Adrenal gland (tissue), 5 donors: ENCODE data around the gene SMG6.

ENCODE experiments used
- CTCF ChIP-seq, 6 experiments: fragments of 450-650 bp in 4 of 6; fragments of 200-600 bp in 2 of 6; sonication (generic) in 1 of 6; IDR thresholded peaks; 1 replicate in 5 of 6; 2 replicates in 1 of 6; pipeline versions ENCODE4 v1.5.1 to v1.8.0; 2016 to 2021; ENCODE audit warnings: antibody characterized with exemption in 6 of 6, mild to moderate bottlenecking in 2 of 6, moderate library complexity in 1 of 6
- POLR2A ChIP-seq, 2 donors: fragments of 450-650 bp; IDR thresholded peaks; one replicate each; pipeline ENCODE4 v1.6.1; 2017; ENCODE audit warnings: antibody characterized with exemption in 2 of 2, mild to moderate bottlenecking in 2 of 2, moderate library complexity in 1 of 2
- donor health status: DM: no; HTN: no; CAD: no.

DNA sequence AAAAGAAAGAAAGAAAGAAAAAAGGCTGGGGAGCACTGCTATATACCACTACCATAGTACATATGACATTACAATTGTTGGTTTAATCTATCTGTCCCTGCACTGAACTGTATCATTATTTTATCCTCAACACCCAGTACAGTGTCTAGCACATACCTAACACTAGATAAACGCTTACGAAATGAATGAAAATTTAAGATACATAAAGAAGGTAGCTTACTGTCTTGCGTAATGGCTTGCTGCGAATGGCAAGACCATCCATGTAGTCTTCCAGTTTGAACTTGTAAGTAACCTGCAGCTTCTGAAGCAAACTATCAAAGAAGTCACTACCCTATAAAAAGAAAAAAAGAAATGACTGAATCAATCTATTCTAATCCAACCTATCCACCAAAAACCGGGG lies 6.6 kb downstream of the SMG6 start:
- TF ChIP-seq CTCF (IDR thresholded peaks at IDR 0.05) (no peak), POLR2A (IDR thresholded peaks at IDR 0.05) (no peak)
